RWPE1 (cell line): ENCODE measurements around the gene SCML2.
"Not testable (repeated sequence)": the region's sequence is repeated elsewhere in the genome, so short reads cannot be mapped to it uniquely, and the experiment has no call there.

Source experiments
- CTCF ChIA-PET: fragments of 350-600 bp; sonication (Branson Sonifier 250); formaldehyde crosslinking; extraction: SDS; loops from one replicate; lab custom pipeline; 2021; lab: Yijun Ruan, JAX
- POLR2A ChIA-PET: fragments of 400-600 bp; formaldehyde crosslinking; extraction: SDS; loops from one replicate; lab custom pipeline; 2020; ENCODE audit warnings: antibody characterized with exemption; ENCODE audit not compliant: low non-redundant PET; lab: Yijun Ruan, JAX
- DNase-seq: peaks from one replicate; pipeline ENCODE4 v3.0.0; 2012; ENCODE audit warnings: low spot score
- H3K27ac ChIP-seq: fragments of 450-650 bp; 2 replicates; pipeline ENCODE4 v1.5.1; 2017
- CTCF ChIP-seq: fragments of 450-650 bp; conservative IDR thresholded peaks from 2 replicates; pipeline ENCODE4 v1.5.1; 2017; ENCODE audit warnings: low read depth, mild to moderate bottlenecking

The SCML2 gene

GRCh38 chrX:18272222-18272621 lies 82.3 kb downstream of the SCML2 start:
- CTCF ChIA-PET, result interaction anchor here (0.7 kb wide), 1 partner anchor 1685 kb away, joined by 4 read pairs; no protein-coding TSS in a partner anchor
- H3K27ac ChIP-seq, result no peak overlapping the region
- POLR2A ChIA-PET, result no interaction called here
- TF ChIP-seq CTCF, result no peak
- DNase-seq, result no peak

- ChIA-PET CTCF (interaction anchor here (0.7 kb wide), 1 partner anchor 1685 kb away, joined by 4 read pairs; no protein-coding TSS in a partner anchor), POLR2A (no interaction called here)
- no peak for TF ChIP-seq CTCF
- no peak for DNase-seq
- H3K27ac ChIP-seq, result no peak overlapping the region
These were observed 82.8 kb downstream of the SCML2 start for GRCh38 chrX:18271725-18272124.

- CTCF ChIA-PET, result interaction anchor here (0.7 kb wide), 2 partner anchors 27 to 1686 kb away, joined by 3 to 4 read pairs; no protein-coding TSS in a partner anchor
- POLR2A ChIA-PET, result no interaction called here
- DNase-seq, result no peak
- no peak for TF ChIP-seq CTCF
- no peak overlapping the region for H3K27ac ChIP-seq
These were observed 83.2 kb downstream of the SCML2 start for GRCh38 chrX:18271309-18271708.

GRCh38 chrX:18255059-18255458 lies 99.4 kb downstream of the SCML2 start:
- POLR2A ChIA-PET, result no interaction called here
- DNase-seq, result no peak
- no peak for TF ChIP-seq CTCF
- CTCF ChIA-PET, result no interaction called here
- H3K27ac ChIP-seq, result no peak overlapping the region

GRCh38 chrX:18252644-18253359 lies 101.7 kb downstream of the SCML2 start:
- DNase-seq, result no peak
- ChIA-PET POLR2A (no interaction called here), CTCF (no interaction called here)

GRCh38 chrX:18229646-18230045 lies 124.8 kb downstream of the SCML2 start:
- H3K27ac ChIP-seq, POLR2A ChIA-PET, CTCF ChIA-PET, DNase-seq: not testable (repeated sequence)

More at GRCh38 chrX:18252644-18253359, 101.7 kb downstream of the SCML2 start:
- TF ChIP-seq CTCF, result no peak
- H3K27ac ChIP-seq, result no peak overlapping the region

GRCh38 chrX:18228069-18228468 lies 126.4 kb downstream of the SCML2 start:
- DNase-seq, result no peak
- ChIA-PET CTCF (no interaction called here), POLR2A (no interaction called here)
- H3K27ac ChIP-seq, result no peak overlapping the region
- TF ChIP-seq CTCF, result no peak
